HT1080 (cell line): ENCODE measurements around the gene EFEMP2. TPM values are rescaled to one million over a fixed set of nuclear protein-coding genes. Genes with fewer than 3 reads are reported as not detected.
A peak's percentile ranks its signal among the peaks of the same experiment; 100 is the strongest.

Experiments
- DNase-seq: peaks from one replicate; pipeline ENCODE4 v3.0.0-alpha.2; 2015; ENCODE audit warnings: low read depth
- polyA plus RNA-seq, 2 experiments: library from polyadenylated mRNA; depleted of rRNA; stranded (reverse); fragments of >200 nt; gene quantifications; 2 replicates each; pipeline ENCODE4 v1.2.3, GENCODE V29; 2015
- total RNA-seq: library from RNA; depleted of rRNA; stranded (reverse); fragments of >200 nt; shearing (Covaris generic); gene quantifications from 2 replicates; pipeline ENCODE4 v1.2.3, GENCODE V29; 2014; rRNA removed

The EFEMP2 gene
- 27.9 and 32.0 TPM in 2 replicates for total RNA-seq
- polyA plus RNA-seq (2015; cell fraction: cytosol; rRNA removed): 49.0 and 72.9 TPM in 2 replicates
- 214 and 236 TPM in 2 replicates for polyA plus RNA-seq (2015; cell fraction: nucleus; rRNA removed)

- DNase-seq: no peak
Measured at GRCh38 chr11:65872586-65873317, at the start of gene EFEMP2. EFEMP2 (minus strand) TSS chr11:65872800; CDS start chr11:65872354, 446 bp downstream.

GRCh38 chr11:65921876-65922275 is 49.3 kb upstream of the EFEMP2 start:
- no peak for DNase-seq

- no peak for DNase-seq
Measured at GRCh38 chr11:65921033-65921555, 48.5 kb upstream of the EFEMP2 start.

- no peak for DNase-seq
Measured at GRCh38 chr11:65920372-65920802, 47.8 kb upstream of the EFEMP2 start.

- DNase-seq: peak; percentile 21
Measured at GRCh38 chr11:65919573-65920371, 47.2 kb upstream of the EFEMP2 start.

- DNase-seq: peak; percentile 95
Measured at GRCh38 chr11:65919141-65919572, 46.6 kb upstream of the EFEMP2 start, which contains the start of gene DRAP1. DRAP1 (plus strand) TSS chr11:65919426; CDS start chr11:65919502, 76 bp downstream.

- peak; percentile 41 for DNase-seq
Measured at GRCh38 chr11:65918211-65919140, 45.9 kb upstream of the EFEMP2 start, which contains the start of gene C11orf68. C11orf68 (minus strand) TSS chr11:65919062; CDS start chr11:65919031, 31 bp downstream.

- DNase-seq: peak; percentile 61
Measured at GRCh38 chr11:65917434-65918210, 45.0 kb upstream of the EFEMP2 start.

GRCh38 chr11:65917077-65917433 is 44.5 kb upstream of the EFEMP2 start:
- DNase-seq: peak; percentile 55

- peak; percentile 63 for DNase-seq
Measured at GRCh38 chr11:65916391-65916790, 43.8 kb upstream of the EFEMP2 start.

GRCh38 chr11:65915821-65916251 is 43.2 kb upstream of the EFEMP2 start:
- peak; percentile 99 for DNase-seq

- DNase-seq: no peak
Measured at GRCh38 chr11:65915101-65915820, 42.7 kb upstream of the EFEMP2 start.

- DNase-seq: peak; percentile 81
Measured at GRCh38 chr11:65912845-65913244, 40.2 kb upstream of the EFEMP2 start.

- DNase-seq: peak; percentile 98
Measured at GRCh38 chr11:65911682-65912568, 39.3 kb upstream of the EFEMP2 start.

GRCh38 chr11:65907878-65908277 is 35.3 kb upstream of the EFEMP2 start:
- DNase-seq: no peak

GRCh38 chr11:65906602-65907001 is 34.0 kb upstream of the EFEMP2 start:
- DNase-seq: peak; percentile 40

- DNase-seq: no peak
Measured at GRCh38 chr11:65903715-65904114, 31.1 kb upstream of the EFEMP2 start.

GRCh38 chr11:65903068-65903481 is 30.5 kb upstream of the EFEMP2 start:
- DNase-seq: peak; percentile 98
